ENCODE measurements around the gene PXT1.
A peak's percentile ranks its signal among the peaks of the same experiment; 100 is the strongest.
"Not testable (repeated sequence)": the region's sequence is repeated elsewhere in the genome, so short reads cannot be mapped to it uniquely, and the experiment has no call there.

The PXT1 gene

DNA sequence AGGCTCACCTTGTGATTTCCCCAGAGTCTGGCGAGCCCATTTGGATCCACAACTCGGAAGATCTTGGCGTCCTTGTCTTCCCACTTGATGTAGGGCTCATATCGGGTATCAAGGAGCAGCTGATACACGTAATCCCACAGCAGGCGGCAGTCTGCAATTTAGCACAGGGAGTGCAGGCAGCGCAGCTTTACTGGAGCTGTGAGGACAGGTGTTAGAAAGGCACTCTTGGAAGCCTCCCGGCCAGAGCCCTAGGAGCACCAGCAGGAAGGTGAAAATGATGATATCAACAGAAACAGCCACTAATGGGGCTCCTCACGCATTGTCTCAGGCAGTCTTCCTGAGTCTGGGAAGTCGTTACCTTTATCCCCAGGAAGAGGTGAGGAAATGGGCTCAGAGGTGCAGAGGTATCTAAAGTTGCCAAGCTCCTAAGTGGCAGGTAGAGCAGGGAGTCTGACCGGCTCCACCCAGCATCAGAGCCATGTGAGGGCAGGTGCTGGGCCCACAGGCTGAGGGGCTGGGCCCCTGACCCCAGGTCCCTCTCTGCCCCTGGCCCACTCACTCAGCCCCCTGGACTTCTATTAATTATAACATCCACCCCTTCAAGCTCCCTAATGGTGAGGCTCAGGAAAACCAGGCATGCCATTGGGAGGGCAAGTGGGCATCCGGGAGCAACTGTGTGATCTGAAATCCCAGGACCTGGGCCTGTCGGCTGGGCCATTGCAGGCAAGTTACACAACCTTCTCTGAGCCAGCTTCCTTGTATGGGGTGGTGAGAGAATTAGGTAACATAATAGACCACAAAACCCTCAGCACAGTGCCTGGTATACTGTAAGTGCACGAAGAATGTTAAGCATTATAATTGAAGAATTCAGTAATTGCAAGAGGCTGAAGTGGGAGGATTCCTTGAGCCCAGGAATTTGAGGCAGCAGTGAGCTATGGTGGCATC lies 73.5 kb downstream of the PXT1 start:
- no peak for DNase-seq (ENCODE audit: low read depth)

- DNase-seq (ENCODE audit: low read depth) = no peak
These were observed 74.2 kb downstream of the PXT1 start for GRCh38 chr6:36368421-36368820.

GRCh38 chr6:36367743-36368142 lies 74.9 kb downstream of the PXT1 start:
- DNase-seq (ENCODE audit: low read depth) = no peak

DNA sequence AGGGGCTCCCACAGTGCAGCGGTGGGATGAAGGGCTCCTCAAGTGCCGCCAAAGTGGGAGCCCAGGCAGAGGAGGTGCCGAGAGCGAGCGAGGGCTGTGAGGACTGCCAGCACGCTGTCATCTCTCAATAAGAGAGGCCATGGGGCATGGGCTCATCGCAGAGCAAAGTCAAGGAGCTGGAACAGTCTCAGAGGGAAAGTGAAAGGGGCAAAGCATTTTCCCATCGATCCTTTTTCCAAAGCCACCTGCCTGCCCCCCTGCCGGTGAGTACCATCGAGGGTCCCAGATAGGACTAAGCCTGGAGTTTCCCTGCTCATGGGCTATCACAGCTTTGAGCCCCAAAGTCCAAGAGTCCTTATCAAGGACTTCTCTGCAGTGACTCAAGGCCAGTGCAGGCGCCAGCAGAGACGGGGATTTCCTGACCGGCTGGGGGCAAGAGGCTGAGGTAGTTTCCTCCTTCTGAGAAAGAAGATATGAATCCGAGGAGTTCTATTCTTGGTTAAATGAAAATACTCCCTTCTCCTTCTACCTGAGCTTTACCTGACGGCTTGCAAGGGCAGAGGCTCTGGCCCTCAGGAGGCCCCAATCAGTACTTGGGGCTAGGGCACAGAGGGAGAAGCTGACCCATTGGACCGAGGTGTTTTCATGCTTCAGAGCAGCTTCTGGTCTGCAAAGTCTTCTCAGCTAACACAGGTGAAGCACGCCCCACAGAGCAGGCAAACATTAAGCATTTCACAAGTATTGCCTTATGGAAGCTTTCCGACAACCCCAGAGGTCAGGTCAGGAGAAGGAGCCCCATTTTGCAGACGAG lies 77.8 kb downstream of the PXT1 start:
- DNase-seq (ENCODE audit: low read depth) = no peak

GRCh38 chr6:36364061-36364635 lies 78.5 kb downstream of the PXT1 start:
- not testable (repeated sequence) for DNase-seq (ENCODE audit: low read depth)

- not testable (repeated sequence) for DNase-seq (ENCODE audit: low read depth)
These were observed 79.3 kb downstream of the PXT1 start for GRCh38 chr6:36363371-36363752.

- no peak for DNase-seq (ENCODE audit: low read depth)
These were observed 79.9 kb downstream of the PXT1 start for GRCh38 chr6:36362551-36363370.

DNA sequence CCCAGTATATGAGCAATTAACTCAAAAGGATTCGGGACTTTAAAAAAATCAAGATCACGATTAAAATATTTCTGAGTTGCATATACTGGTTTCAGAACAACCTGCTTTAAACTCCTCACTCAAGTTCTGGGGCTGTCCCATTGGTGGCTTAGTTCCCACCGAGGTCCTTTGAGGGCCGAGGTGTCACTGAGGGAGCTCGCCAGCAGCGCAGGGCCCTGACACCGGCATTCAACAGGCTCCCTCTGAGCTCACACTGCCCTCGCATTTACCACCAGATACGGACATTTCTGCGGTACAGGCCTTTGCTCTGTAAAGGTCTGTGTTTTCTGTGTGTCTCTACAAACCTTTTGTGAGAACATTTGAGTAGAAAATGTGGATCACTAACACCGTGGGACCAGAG lies 81.6 kb downstream of the PXT1 start:
- no peak for DNase-seq (ENCODE audit: low read depth)

DNA sequence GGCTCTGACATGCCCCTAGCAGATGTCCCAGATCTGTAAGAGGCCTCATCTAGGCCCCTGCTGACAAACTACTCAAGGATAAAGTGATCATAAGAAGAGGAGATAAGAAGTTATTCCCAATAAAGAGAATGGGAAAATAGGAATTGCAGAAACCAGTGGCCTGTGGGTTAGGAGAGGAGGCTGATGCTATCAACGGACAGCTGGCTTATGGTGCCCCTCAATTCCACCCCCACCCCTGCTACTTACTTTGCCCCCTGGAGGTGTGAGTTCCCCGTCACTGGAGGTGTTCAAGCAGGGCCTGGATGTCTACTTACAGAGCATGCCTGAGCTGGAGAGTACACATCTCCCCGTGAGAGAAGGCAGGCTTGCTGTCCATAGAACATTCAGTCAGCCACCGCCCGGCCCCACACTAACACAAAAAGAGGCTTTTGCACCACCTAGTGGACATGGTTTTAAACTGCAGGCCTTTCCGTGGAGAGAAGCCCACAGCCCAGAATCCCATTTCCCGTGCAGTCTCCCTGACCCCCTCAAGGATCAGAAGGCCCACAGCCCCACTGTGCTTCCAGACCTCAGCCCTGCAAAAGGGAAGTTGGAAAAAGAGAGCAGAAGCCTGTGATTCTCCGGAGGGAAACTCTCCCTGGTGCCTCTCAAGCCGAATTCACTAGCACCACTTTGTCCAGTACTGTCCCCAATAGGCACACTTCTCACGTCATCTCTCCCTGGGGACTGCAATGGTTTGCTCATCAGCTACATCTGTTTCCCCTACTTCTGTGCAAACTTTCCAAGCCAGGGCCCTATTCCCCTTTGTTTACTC lies 82.2 kb downstream of the PXT1 start:
- DNase-seq (ENCODE audit: low read depth) = peak; percentile 51

- no peak for DNase-seq (ENCODE audit: low read depth)
These were observed 84.3 kb downstream of the PXT1 start for GRCh38 chr6:36358226-36358915.

GRCh38 chr6:36357872-36358225 lies 84.8 kb downstream of the PXT1 start:
- DNase-seq (ENCODE audit: low read depth) = no peak

DNA sequence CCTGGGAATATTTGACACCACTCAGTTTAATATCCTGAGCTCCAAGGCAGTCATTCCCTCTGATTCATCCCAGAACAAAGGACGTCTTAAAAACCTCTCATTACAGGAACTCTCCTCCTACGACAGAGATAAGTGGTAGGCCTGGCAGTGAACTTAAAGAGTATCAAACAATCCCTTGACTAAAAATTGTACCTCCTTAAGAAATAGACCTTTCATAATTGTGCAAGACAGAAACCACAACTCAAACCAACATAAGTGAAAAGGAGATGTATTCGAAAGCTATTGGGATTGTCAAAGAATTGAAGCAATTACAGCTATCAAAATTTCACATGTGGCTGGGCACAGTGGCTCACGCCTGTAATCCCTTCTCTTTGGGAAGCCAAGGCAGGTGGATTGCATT lies 86.8 kb downstream of the PXT1 start:
- no peak for DNase-seq (ENCODE audit: low read depth)

- DNase-seq (ENCODE audit: low read depth) = no peak
These were observed 89.2 kb downstream of the PXT1 start for GRCh38 chr6:36353411-36353915.

DNA sequence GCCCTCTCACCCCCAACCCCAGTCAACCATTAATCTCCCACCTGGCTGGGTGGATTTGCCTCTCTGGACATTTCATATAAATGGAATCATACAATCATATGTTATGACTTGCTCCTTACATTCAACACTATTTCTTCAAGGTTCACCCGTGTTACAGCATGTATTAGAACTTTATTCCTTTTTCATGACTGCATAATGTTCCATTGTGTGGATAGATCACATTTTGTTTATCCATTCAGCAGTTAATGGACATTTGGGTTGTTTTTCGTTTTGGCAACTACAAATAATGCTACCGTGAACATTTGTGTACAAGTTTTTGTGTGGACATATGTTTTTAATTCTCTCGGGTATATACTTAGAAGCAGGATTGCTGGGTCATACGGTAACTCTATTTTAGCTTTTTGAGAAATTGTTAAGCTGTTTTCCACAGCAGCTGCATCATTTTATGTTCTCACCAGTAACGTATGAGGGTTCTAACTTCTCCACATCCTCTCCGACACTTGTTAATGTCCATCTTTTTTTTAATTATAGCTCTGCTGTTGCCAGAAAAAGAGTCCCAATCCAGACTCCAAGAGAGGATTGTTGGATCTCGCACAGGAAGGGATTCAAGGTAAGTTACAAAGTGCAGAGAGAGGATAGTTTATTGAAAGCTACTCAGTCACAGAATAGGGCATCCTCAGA lies 90.0 kb downstream of the PXT1 start:
- no peak for DNase-seq (ENCODE audit: low read depth)

DNA sequence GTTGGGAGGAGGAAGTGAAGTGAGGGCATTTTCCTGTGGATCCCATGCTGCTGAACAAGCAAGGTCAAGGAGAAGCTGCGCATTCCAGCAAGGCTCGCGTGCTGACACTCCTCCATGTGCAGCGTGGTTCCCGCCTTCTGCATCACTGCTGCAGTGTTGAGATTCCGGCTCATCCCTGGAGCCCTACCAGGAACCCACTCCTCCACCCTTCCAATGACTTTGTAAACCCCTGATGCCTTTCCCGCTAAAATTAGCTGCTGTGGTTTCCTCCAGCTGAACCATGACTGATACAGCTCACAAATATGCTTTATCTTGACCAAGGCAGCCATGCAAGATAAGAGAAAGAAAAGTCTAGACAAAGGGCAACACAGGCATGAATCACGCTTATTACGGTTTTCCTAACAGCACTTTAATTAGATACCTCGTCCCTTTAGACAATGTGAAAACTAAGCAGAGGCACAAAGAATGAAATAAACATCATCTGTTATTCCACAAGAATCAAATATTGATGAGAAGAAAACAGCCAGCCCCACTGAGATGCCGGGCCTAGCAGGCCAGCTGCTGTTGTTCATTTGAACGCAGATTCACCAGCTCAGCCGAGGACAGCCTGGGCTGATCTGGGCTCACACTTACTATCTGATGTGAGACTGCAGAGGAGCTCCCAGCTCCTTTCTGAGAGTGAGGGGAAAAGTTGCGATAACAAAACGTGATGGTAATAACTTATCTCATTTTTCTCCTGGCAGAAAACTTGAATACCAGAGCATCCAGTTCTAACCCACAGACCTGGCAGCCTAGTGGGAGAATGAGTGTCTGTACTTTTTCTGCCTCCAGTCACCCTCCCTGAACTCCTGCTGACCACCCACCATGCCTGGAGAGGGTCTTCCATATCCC lies 91.7 kb downstream of the PXT1 start:
- DNase-seq (ENCODE audit: low read depth) = no peak

- DNase-seq (ENCODE audit: low read depth) = no peak
These were observed 92.6 kb downstream of the PXT1 start for GRCh38 chr6:36350082-36350481.

DNA sequence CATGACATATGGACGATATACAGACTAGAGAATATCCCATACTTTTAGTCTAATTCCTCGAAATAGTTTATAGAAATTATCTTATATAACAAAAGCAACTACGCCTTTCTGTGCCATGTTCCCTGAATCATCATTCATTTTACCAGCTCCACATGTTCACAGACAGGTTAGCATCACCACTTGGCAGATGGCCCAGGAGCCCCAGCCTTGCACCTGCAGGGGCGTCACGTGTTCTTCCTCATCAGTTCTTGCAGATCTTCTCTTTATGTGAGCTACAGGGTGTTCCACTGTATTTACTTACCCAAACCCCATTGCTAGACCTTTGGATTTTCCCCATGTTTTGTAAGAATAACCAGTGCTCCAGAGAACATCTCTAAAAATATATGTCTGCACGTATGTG lies 93.4 kb downstream of the PXT1 start:
- DNase-seq (ENCODE audit: low read depth) = no peak

- no peak for DNase-seq (ENCODE audit: low read depth)
These were observed 95.0 kb downstream of the PXT1 start for GRCh38 chr6:36347621-36348020.
